GM12875 (cell line): ENCODE measurements around the gene PLSCR1.
"Not testable (repeated sequence)": the region's sequence is repeated elsewhere in the genome, so short reads cannot be mapped to it uniquely, and the experiment has no call there.

ENCODE experiments used
- H3K4me3 ChIP-seq: one replicate; pipeline ENCODE4 v1.5.1; 2011; ENCODE audit warnings: low read depth, low read length, control low read depth
- CTCF ChIP-seq: IDR thresholded peaks from 2 replicates; pipeline ENCODE4 v1.5.1; 2011; ENCODE audit warnings: low read depth, mild to moderate bottlenecking, control low read depth, inconsistent platforms, low read length, moderate library complexity, borderline replicate concordance; ENCODE audit not compliant: insufficient read depth

Gene PLSCR1

DNA sequence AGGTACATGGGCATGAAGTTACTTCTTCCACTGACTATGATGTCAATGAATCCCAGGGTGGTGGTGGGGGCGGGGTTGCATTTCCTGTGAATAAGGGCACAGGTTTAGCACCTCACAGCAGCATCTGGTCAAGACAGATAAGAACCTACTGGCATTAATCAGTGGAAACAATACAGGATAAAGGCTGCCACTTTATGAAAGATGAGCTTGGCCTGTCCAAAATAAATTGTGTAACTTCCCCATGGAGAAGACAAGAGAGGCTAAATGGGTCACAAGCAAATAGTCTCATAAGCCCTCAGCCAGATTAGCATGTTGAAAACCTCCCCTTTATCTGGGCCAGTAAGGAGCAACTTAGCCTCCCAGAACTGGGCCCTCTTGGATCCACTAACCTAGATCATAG, 47.7 kb downstream of the PLSCR1 start:
- no peak for TF ChIP-seq CTCF

GRCh38 chr3:146496251-146496650, 48.2 kb downstream of the PLSCR1 start:
- TF ChIP-seq CTCF, result no peak
- no peak overlapping the region for H3K4me3 ChIP-seq

More for the DNA sequence above, 47.7 kb downstream of the PLSCR1 start:
- H3K4me3 ChIP-seq, result no peak overlapping the region

GRCh38 chr3:146493761-146494160, 50.6 kb downstream of the PLSCR1 start:
- TF ChIP-seq CTCF, result no peak
- no peak overlapping the region for H3K4me3 ChIP-seq

DNA sequence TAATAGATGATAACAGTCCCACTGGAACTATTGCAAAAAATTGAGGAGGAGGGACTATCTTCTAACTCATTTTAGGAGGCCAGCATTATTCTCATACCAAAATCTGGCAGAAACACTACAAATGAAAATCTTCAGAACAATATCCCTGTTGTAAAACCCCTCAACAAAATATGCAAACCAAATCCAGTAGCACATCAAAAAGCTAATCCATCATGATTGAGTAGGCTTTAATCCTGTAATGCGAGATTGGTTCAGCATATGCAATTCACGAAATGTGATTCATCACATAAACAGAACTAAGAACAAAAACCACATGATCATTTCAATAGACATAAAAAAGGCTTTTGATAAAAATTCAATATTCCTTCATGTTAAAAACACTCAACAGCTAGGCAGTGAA, 51.2 kb downstream of the PLSCR1 start:
- H3K4me3 ChIP-seq, result no peak overlapping the region
- TF ChIP-seq CTCF, result no peak

GRCh38 chr3:146491303-146491702, 53.1 kb downstream of the PLSCR1 start:
- no peak overlapping the region for H3K4me3 ChIP-seq
- no peak for TF ChIP-seq CTCF

GRCh38 chr3:146485297-146485696, 59.1 kb downstream of the PLSCR1 start:
- H3K4me3 ChIP-seq, result no peak overlapping the region
- TF ChIP-seq CTCF, result no peak

GRCh38 chr3:146476094-146476740, 68.2 kb downstream of the PLSCR1 start:
- no peak overlapping the region for H3K4me3 ChIP-seq
- TF ChIP-seq CTCF, result no peak

DNA sequence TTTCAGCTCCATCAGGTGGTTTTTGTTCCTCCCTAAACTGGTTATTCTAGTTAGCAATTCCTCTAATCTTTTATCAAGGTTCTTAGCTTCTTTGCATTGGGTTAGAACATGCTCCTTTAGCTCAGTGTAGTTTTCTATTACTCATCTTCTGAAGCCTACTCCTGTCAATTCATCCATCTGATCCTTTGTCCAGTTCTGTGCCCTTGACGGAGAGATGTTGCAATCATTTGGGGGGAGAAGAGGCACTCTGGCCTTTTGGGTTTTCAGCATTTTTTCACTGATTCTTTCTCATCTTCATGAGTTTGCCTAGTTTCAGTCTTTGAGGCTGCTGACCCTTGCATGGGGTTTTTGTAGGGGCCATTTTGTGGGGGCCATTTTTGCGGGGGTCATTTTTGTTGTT, 69.4 kb downstream of the PLSCR1 start:
- H3K4me3 ChIP-seq, result not testable (repeated sequence)
